Endometrium (tissue), 2 donors: ENCODE measurements around the gene DDX4.

ENCODE experiments used
- FAIRE-seq: peaks from 2 replicates; lab custom pipeline; 2012; peaks lifted over from hg19 to GRCh38; lab: Jason Lieb, UNC
- donor health status: control.
- donor health status: control.

DDX4 gene

DNA sequence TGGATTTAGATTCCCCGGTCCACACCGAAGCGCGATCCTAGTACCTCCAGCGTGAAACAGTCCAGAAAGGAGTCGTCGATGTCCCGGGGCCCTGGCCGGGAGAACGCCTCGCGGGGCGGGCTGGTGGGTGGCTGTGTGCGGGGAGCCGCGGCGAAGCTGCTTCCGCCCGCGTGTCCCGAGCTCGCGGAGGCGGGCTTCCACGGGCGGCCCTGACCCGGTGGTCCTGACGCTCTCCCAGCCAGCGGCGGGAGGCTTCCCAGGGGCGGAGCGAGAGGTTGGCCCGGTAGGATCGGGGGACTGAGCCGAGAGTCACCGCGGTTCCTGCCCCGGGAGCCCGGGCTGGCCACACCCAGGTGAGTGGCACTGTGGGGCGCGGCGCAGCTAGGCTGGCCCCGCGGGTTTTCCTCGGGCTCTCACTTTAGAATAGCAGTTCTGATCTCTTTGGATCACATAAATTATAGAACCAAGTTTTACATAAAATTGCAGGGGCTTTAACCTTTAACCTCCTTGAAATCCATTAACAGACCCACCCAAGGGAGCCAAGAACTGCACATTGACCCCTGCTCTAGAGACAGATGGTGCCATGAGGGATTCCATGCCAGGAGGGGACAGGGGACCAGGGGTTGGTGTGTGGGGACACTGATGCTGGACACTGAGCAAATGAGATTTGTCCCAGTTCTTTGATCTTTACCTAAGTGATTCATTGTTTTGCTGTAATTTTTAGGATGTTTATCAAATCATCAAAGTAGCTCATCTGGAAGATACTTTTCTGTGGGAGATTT is 84.1 kb downstream of the DDX4 start:
- no peak for FAIRE-seq

DNA sequence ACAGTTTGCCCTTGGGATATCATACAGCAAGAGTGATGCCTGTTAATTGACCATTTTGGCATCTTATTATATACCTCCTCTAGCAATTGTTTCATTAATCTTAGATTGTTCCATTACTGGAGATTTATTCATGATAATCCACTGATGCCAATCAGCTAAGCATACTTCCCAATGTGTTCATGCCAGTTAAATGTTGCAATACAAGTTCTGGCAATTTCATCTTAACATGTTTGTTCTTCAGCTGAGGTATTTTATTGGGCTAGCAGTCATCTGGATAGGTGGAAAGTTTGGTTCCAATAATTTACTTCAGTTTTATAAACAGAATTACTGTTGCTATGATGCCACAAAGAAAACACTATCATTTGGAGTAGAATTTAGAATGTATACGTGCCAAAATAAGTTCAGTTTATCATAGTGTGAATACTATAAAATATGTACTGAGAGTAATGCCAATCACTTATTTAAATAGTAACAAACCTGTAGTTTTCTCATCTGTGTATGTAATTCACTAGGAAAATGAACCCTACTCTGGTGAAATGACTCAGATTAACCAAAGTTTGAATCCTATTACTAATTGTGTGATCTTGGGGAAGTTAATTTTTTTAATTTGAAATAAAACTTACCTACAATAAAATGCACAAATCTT is 85.4 kb downstream of the DDX4 start:
- no peak for FAIRE-seq

DNA sequence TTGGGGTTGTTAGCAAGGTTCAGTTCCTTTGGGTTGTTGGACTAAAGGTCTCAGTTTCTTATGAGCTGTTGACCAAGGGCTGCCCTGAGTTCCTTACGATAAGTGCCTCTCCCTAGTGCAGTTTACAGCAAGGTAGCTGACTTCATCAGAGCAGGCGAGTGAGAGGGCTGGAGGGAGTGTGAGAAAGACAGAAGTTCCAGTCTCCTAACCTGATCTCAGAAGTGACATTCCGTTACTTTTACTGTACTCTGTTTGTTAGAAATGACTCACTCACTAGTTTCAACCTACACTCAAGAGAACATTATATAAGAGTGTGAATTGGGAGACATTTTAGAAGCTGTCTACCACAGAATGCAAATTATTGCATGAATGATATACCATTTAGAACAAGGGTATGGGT is 92.1 kb downstream of the DDX4 start:
- FAIRE-seq, result no peak

DNA sequence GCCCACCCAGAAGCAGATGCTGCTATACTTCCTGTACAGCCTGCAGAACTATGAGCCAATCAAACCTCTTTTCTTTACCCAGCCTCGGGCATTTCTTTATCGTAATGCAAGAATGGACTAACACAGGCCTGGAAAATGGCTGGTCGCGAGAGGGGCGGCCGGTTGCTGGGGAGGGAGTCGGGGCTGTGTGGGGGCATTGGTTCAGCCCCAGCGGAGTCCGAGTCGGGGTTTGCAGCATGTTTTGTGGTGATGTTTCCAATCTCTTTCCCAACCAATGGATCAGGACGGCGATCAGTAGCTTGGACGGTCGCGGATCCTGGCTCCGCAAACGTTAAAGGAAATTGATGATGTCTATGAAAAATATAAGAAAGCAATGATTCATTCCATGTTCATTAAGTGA is 94.6 kb downstream of the DDX4 start:
- no peak for FAIRE-seq

DNA sequence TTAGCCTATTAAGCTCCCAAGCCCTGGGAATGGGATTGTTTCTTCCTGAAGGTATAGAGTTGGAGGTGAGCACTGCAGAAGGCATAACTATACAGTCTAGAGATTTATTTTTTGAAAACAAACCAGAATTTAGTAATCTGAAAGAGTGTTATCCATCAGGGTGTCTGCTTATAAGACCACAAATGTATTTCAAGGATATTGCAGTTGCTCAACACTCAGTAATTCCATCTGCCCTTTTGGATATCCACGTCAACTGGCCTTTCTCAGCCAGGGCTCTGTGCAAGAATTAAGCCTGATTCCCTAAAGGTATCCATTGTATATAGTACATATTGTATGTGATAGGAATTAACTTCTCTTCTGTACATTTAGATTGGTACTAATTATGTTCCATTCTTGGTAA is 98.3 kb downstream of the DDX4 start:
- FAIRE-seq, result no peak

DNA sequence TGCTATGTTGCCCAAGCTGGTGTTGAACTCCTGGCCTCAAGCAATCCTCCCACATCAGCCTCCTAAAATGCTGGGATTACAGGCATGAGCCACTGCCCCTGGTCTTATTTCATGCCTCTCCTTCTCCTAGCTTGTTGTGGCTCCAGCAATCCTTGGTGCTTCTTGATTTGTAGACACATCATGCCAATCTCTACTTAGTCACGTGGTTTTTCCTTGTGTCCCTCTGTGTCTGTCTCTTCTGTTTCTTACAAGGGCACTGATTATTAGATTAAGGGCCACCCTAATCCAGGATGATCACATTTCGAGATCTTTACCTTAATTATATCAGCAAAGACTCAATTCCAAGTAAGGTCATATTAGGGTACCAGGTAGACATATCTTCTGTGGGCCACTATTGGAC is 104.1 kb downstream of the DDX4 start:
- FAIRE-seq, result no peak

DNA sequence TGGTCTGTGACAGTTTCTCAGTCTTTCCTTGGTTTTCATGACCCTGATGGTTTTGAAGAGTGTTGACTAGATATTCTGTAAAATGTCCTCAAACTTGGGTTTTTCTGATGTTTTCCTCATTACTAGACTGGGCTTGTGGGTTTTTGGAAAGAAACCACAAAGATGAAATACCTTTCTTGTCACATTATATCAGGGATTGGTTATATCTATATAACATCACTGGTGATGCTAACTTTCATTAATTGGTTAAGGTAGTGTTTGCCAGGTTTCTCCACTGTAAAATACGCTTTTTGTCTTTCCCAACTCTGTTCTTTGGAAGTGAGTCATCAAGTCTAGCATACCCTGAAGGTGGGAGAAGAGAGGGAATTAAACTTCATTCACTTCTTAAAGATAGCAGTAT is 110.0 kb downstream of the DDX4 start:
- FAIRE-seq, result no peak

DNA sequence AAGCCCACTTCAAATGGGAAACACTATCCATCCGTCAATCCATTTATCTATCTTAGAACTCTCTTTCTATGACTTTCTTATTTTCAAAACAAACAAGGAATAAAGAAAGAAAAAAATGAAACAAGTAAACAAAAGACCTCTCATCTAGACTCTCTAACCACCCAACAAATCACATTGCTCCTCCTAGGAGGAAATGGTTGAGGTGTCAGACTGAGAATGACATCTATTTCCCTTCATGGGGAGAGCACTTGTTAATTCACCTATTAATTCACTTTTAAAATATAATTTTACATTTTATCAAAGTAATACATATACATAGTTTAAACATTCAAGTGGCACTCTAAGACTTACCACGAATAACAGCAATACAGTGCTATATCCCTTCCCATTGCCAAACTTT is 110.9 kb downstream of the DDX4 start:
- no peak for FAIRE-seq

DNA sequence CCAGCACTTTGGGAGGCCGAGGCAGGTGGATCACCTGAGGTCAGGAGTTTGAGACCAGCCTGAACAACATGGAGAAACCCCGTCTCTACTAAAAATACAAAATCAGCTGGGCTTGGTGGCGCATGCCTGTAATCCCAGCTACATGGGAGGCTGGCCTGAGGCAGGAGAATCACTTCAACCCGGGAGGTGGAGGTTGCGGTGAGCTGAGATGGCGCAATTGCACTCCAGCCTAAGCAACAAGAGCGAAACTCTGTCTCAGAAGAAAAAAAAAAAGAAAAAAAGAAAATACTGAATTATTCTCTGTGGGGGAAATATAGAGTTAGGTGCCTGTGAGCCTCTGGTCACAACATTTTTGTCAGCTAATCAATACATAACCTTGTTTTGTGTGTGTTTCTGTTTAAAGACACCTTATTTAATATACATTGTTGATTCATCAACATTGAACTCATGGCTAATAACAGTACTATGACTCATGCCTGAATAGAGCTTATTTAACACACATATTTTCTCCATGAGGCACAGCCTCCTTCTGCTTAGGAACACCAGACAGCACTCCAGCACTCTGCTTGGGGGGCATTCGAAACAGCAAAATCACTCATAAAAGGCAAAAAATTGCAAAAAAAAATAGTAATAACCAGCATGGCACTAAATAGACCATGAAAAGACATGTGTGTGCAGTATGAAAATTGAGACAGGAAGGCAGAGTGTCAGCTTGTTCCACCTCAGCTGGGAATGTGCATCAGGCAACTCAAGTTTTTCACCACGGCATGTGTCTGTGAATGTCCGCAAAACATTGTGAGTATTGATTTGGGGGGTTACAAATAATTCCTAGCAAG is 113.2 kb downstream of the DDX4 start, which contains the start of gene IL31RA:
Gene IL31RA (plus strand): TSS at position 519 of the 836 bp plus-strand sequence. CDS start 214 bp downstream, at position 733.
- FAIRE-seq, result no peak

DNA sequence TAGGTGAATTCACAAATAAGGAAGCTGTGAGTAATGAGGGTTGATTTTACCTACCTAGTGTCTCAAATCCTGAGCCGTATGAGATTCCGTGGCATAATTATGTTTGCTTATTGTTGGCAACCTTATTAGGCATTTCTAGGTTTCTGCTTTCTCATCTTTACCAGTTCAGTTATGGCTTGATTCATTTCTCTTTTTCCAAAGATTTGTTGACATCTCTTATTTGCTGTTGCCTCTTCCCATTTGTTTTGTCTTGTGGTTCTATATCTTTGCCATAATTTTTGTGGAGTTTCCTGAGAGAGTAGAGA is 113.8 kb downstream of the DDX4 start:
- no peak for FAIRE-seq

DNA sequence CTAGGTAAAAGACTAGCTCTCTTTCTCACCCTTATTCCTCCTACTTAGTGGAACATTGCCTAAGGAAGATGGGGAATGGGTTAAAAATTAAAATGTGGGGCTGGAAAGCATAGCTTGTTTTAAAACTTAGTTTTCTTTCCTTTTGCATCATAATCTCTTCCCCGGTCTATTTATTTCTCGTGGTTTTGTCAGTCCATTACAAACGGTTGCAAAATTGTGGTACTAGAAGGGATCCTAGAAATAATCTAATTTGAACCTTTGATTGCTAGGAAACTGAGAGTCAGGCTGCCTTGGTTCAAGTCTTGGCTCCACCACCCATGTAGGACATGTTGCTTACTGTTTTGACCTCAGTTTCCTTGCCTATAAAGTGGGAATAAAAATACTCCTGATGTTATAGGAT is 114.6 kb downstream of the DDX4 start:
- no peak for FAIRE-seq

DNA sequence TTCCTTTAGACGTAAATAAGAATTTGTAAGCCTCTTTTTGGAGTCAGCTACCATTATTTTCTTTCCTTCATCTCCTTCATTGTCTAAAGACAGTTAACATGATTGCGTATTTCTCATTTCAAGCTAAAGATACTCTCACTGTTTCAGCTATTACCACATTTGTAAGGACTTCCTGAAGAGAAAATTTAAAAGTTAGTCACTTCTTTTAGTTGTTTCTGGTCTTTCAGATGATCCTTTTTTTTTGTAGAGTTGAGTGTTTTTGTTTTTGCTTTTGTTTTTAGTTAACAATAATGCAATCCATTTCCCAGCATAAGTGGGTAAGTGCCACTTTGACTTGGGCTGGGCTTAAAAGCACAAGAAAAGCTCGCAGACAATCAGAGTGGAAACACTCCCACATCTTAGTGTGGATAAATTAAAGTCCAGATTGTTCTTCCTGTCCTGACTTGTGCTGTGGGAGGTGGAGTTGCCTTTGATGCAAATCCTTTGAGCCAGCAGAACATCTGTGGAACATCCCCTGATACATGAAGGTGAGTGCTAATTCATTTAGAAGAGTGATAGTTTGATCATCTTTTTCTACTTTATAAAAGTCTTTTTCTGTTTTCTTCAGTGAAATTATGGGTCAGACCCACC is 115.3 kb downstream of the DDX4 start:
- peak; percentile 90 for FAIRE-seq

DNA sequence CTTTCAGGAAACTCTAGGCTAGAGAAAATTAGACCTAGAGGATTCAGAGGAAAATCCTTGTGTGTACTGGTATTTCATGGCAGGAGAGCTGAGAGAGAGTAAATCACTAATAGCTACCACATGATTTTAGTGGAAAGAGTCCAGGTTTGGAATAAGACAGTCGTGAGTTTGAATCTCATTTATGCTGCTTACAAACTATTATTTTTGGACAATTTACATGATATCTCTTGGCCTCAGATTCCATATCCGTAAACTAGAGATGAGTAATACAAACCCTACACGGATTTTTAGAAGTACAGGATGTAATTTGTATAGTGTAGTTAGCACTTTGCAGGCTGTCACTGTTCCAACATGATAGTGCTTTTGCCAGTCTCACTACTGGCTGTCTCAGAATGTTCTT is 116.0 kb downstream of the DDX4 start:
- no peak for FAIRE-seq

DNA sequence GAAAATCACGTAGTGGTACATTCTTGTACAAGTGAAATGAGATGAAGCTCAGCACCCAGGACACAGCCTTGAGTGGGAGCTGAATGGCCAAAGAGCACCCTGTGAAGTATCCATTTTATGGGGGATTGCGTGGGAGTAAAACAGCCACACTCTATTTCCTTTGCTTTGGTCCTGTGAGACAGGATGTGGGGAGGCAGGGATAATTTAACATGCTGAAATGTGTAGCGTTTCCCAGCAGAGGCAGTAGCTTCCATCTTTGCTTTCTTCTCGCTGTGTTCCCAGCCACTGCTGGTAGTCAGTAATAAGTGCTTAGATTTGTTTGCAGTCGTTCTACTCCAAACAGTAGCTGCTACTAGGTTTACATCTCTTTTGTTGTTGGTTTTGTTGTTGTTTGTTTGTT is 117.6 kb downstream of the DDX4 start:
- no peak for FAIRE-seq

DNA sequence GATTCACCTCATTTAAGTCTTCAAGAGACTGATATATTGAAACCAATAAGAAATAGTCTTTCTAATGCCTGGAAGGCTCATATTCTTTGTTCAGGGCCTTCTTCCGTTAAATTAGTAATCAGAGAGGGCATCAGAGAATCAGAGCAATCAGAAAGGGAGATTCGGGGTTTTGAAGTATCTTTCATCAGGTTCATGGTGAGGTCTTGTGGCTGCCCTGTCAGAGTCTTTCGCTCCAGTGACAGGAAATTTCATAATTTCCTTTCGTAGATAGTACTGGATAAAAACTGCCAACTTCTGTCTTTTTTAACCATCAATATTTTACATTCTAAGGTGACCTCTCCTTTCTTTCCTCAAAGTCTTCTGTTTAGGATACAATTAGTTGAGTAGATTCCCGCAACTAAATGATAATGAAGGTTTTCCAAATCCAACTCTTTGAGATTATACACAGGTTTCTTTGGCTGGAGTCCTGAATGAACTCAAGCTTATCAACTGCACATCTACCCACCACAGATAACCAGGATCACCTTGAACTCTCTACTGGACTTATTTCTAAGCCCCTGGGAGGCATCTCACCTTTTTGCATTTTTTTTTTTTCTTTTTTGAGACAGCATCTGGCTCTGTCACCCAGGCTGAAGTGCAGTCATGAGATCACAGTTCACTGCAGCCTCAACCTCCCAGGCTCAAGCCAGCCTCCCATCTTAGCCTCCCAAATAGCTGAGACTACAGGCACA is 118.8 kb downstream of the DDX4 start:
- FAIRE-seq, result no peak

DNA sequence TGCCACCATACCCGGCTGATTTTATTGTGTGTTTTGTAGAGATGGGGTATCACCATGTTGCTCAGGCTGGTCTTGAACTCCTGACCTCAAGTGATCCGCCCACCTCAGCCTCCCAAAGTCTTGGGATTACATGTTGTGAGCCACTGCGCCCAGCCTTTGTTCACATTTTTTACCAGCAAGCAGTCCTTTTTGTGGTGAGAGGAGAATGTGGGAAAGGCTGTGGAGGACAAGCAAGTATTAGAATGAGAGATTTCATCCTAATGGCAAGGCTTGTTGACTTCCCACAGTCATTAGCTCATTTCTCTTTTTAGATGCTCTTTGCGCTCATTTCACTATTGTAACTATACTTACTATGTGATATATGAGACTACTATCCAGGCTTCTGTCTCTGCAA is 119.4 kb downstream of the DDX4 start:
- FAIRE-seq, result no peak

DNA sequence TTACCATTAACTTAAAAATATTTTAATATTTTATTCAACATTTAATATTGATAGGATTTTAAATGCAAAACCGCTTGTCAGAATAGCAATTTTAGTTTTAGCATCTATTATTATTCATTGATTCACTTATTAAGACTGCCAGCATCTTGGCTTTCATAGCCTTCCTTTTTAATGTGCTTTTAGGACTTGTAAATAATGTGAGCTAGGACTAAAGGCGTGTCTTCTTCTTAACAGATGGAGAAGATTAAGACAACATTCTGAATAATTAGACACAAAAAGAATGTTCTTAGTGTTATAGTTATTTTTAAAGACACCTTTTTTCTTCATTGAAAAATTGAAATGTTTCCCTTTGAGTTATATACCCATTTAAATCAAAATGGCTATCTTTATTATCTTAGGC is 120.2 kb downstream of the DDX4 start:
- peak; percentile 46 for FAIRE-seq

DNA sequence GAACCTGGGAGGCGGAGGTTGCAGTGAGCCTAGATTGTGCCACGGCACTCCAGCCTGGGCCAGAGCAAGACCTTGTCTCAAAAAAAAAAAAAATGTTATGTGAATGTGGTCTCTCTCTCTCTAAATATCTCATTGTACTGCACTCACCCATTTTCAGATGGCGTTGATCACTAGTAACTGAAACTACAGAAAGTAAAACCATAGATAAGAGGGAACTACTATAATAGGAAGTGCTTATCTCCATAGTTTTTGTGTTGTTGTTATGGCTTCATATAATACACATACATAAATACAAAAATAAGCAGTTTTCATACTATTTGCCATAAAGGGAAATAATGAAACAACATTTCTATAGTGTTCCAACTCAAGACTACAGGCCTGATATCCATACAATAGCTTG is 122.4 kb downstream of the DDX4 start:
- FAIRE-seq, result no peak

DNA sequence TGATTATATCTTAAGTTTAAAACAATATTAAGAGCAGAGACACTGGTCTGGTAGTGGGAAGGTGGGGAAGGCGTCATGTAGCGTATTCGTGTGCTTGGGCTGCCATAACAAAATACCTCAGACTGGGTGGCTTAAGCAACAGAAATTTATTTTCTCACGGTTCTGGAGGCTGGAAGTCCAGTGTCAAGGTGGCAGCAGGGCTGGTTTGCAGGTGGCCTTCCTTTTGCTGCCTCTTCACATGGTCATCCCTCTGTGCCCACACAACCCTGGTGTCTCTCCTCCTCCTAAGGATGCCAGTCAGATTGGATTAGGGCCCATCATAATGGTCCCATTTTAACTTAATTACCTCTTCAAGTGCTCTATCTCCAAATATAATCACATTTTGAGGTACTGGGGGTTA is 122.8 kb downstream of the DDX4 start:
- no peak for FAIRE-seq

DNA sequence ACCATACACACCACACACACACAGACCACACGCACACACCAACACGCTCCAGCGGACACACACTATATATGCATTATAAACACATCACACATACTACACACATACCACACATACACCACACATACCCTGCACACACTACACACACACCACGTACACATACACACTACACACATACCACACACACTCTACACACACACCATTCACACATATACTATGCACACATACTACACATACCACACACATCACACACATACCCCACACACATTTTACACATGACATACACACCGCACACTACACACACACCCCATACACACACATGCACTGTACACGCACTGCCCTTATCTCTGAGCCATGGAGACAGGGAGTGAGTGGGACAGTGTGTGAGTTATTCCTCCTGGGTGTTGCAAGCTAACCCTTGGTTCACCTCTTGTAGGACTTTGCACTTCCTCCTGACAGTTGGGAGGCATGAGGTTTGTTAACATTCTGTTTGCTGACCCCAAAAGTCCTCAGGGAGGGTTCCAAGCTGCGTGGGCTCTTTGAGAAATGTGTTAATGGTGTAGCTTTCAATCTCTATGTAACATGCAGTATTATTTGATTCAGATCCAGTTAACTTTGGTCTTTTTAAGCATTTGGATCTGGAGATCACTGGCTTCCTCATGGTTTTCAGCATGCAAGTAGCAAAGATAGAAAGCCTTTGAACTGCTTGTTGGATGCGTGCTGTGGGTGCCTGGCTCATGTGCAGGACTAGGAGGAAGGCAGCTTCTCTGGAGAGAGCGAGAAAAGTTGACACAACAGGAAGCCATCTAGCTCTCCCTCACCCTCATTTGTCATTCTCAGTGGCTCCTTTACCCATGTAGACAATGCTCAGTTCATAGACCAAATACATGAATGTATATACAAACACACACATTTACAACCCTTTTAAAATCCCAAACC is 127.0 kb downstream of the DDX4 start:
- FAIRE-seq, result no peak

DNA sequence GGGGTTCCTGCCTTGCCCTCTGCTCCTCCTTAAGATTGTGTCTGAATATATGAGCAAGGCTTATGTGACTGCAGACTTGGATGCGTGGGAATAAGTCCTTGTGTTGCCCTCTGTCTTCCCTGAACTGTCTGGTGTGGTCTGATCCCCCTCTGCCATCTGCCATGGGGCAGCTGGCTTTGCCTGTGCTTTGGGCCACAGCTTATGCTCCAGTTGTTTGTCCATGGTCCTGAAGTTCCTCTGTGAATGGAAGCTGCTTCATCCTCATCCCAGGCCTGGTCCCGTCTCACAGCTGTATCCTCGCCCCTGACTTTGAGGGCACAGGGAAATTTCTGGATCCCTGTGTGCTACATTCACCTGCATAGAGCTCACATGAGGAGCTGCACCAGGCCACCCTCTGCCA is 128.0 kb downstream of the DDX4 start:
- FAIRE-seq, result no peak
